ENCODE results near the gene SCD5.

Gene SCD5

DNA sequence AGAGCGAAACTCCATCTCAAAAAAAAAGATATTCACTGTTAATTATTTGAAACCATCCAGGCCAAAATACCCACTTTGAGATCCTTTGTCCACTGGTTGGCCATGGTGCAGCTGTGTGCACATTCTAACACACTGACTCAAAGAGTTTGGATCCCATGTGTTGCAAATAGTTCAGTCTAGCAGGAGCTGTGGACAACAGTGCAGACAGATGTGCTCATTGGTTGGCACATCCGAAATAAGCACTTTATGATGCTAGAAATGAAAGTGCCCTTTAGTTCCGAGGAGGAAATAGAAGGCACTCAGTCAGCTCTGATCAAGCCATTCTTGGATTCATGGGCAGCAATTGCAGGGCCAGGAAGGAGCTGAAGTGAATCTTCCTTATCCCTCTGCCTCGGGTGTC, 173.8 kb downstream of the SCD5 start:
- no peak for DNase-seq

DNA sequence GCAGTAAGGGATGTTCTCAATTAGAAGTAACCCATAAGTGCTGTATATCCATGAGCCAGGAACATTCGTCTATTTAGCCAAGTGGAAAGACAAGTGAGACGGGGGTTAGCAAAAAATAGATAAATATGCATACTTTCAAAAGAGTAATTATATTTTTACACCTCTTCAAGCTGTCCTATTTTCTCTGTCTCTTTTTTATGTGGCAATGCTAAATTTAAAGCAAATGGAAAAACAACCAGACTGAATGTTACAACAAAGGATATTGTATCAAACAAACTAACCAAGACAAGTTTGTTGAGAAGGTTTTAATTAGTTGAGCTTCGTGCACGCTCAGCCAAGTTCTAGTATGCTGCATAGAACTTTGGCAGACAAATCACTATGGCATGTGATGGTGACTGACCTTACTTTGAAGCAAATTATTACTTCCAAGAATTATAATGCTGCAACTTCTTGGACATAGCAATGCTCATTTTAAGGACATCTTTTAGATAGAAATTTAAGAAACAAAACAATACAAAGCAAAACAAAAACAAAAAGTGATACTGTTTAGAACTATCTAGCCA, 175.4 kb downstream of the SCD5 start:
- DNase-seq: no peak

- DNase-seq: no peak
These were observed 177.3 kb downstream of the SCD5 start for GRCh38 chr4:82621251-82621650.

- DNase-seq: no peak
These were observed 178.4 kb downstream of the SCD5 start for GRCh38 chr4:82620126-82620735.

DNA sequence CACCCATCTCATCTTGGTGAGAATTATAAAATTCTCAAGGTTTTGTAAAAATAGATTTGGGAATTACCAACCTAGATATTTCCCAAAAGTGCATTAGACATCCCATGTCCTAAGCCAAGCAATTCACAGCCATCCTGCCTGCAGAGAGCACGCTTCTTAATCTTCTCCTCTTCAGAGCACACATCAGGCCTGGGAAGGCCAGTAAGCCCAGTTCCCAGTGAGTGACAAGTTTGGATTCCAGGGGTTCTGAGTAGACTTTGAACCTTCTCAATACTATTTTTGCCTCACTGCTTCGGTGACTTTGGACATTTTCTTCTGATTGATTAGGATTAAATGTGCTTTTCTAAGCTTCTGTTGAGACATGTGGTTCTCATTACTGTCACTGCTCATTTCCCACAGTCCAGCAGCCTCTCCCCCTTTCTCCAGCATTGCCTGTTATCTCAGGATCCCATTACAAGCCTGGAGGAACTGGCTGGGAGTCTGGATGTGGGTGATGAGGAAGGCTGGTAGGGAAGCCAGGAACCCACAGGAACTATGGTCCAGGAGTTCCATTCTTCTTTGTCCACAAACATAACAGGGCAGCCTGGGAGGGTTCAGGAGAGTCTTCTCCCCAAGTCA, 180.4 kb downstream of the SCD5 start:
- DNase-seq: no peak

DNA sequence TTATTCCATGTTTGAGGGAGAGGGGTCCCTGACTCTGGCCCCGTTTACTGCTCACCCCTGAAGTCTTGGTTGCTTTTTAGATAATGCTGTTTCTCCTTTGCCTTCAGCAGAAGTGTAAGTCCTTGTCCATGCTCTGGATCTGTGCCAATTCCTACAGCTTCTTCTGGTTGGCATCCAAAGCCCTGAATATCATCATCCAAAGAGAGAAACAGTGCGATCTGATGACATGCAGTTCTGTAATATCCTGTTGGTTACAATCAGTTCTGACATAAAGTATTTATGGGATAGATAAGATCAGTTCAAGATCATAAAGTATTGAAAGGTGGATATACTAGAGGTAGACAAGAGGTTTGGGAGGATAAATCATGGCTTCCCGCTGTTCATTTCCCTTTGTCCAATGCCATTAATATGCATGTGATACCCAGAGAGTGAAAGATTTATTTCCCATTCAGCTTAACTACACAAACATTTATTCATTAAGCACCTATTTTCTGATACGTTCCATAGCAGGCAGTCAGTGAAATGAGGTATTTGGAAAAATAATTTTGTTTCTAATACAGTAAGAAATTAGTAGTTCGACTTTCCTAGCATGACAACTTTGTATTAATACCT, 183.7 kb downstream of the SCD5 start:
- DNase-seq: no peak

- DNase-seq: no peak
These were observed 185.5 kb downstream of the SCD5 start for GRCh38 chr4:82613121-82613520.

- no peak for DNase-seq
These were observed 186.6 kb downstream of the SCD5 start for GRCh38 chr4:82611982-82612381.

- DNase-seq: no peak
These were observed 187.1 kb downstream of the SCD5 start for GRCh38 chr4:82611527-82611926.

DNA sequence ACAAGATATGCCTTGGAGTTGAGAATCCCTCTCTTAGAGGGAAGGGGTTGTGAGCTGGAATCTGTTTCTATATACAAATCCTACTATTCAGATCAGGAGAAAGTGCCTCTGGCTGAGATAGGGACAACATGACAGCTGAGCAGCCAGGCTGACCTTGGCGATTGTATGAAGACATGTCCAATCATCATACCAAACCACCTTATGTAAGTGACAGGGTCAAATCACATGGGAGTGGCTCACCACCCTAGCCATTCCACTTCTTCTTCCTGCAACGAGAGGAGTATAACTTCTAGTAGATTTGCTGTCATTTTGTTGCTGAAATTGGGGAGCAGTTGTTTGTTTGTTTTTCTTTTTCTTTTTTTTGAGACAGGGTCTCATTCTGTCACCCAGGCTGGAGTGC, 188.6 kb downstream of the SCD5 start:
- DNase-seq: no peak

DNA sequence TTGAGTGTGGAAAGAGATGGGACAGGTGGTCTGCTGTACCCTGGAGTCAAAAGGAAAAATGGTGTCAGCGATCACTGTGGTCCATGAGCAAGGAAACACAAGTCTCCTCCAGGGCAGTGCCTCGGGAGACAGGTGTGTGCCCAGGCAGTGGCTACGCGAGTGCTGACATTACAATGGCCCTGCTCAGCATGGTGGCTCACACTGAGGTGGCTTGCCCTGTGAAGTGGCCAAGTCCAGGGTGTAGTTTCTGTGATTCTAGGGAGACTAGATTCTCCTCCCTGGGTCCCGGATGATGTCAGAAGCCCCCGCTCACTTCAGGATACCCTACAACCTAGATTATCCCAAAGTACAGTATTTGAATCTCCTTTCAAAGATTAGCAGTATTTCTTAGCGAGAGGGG, 192.0 kb downstream of the SCD5 start:
- DNase-seq: no peak

- no peak for DNase-seq
These were observed 194.1 kb downstream of the SCD5 start for GRCh38 chr4:82604522-82604921.

GRCh38 chr4:82601242-82602015, 197.2 kb downstream of the SCD5 start:
- no peak for DNase-seq

- no peak for DNase-seq
These were observed 199.3 kb downstream of the SCD5 start for GRCh38 chr4:82599336-82599735.

- no peak for DNase-seq
These were observed 204.1 kb downstream of the SCD5 start for GRCh38 chr4:82594456-82594855.

GRCh38 chr4:82593411-82593810, 205.2 kb downstream of the SCD5 start:
- DNase-seq: no peak

GRCh38 chr4:82592639-82593038, 206.0 kb downstream of the SCD5 start:
- no peak for DNase-seq

- no peak for DNase-seq
These were observed 207.0 kb downstream of the SCD5 start for GRCh38 chr4:82591592-82591991.

- DNase-seq: no peak
These were observed 208.8 kb downstream of the SCD5 start for GRCh38 chr4:82589756-82590155.

- no peak for DNase-seq
These were observed 209.8 kb downstream of the SCD5 start for GRCh38 chr4:82588771-82589270.

DNA sequence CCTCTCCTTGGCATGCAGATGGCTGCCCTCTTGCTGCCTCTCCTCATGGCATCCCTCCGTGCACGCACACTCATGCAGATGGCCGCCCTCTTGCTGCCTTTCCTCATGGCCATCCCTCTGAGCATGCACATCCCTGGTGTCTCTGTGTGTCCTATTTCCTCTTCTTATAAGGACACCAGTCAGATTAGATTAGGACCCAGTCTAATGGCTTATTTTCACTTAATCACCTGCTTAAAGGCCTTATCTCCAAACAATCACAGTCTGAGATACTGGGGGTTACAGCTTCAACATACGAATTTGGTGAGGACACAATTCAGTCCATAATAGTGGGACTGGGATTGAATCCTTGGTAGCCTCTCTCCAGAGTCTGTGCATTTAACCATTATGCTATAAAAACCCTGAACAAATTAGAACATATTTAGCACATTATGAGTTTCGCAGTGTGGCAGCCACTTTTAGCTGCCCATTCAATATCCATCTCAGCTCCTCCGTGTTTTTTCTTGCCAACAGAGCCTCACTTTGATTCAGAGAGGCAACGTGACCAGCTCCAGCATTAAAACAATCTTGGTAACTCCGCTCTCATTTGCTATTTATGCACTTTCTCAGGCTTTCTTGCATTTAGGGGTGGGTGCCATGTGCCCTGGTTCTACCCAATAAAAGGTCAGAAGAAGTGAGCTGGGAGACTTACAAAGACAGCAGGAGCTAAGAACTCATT, 210.6 kb downstream of the SCD5 start:
- DNase-seq: no peak

DNA sequence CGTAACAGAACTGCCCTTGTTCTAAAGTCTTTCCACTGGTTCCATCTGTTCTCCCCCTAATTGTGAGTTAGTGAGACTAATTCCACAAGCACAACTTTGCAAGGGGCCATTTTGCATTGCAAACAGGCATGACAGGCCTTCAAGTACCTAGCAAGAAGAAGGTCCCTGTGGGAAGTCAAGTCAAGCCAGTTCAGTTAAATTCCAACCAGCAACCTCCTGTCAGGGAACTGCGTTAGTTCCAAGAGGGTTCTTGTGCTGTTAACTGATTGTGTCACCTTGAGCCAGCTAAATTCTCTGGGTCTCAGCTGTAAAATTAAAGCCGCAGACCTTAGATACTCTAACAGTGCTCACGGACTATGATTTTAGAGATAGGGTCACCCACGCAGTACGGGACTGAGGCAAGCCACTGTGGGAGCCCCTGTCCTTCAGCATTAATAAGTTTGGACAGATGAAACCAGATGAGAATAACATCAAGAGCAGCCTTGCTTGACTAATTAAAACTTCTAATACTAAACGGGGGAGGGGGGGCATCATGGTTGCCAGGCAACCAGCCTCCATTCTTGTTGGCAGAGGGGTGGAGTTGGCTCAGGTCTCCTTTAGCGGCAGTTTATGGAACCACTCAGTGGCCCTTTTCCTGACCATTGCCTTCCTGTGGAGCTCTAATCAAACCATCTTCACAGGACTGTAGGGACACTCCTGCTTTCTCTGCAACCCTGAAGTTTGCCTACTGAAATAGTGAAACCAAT, 212.7 kb downstream of the SCD5 start:
- DNase-seq: no peak

Measured in activated T-cell treated with anti-CD3 and anti-CD28 coated beads, Interleukin-2, amount 50 U/mL, for 1 hour (primary cell).